K562 (cell line): ENCODE results near the gene EZH1. TPM values are rescaled to one million over a fixed set of nuclear protein-coding genes. Genes with fewer than 3 reads are reported as not detected.
A peak's percentile ranks its signal among the peaks of the same experiment; 100 is the strongest.

Experiments used
- CCNT2 ChIP-seq: IDR thresholded peaks from 2 replicates; pipeline ENCODE4 v1.6.1; 2011; ENCODE audit warnings: borderline replicate concordance, low read depth, mild to moderate bottlenecking, moderate library complexity, mixed read lengths, low read length; ENCODE audit not compliant: insufficient read length; ENCODE audit errors: extremely low read depth
- CTBP1 ChIP-seq: fragments of 450-650 bp; IDR thresholded peaks from 2 replicates; pipeline ENCODE4 v1.6.1; 2016; ENCODE audit warnings: borderline replicate concordance
- DIDO1 ChIP-seq: fragments of 450-650 bp; IDR thresholded peaks from 2 replicates; pipeline ENCODE4 v1.6.1; 2016; ENCODE audit warnings: low read depth, missing biosample characterization, missing genetic modification characterization
- FOXP1 ChIP-seq: sonication (generic); formaldehyde crosslinking; IDR thresholded peaks from 2 replicates; pipeline ENCODE4 v1.8.0; 2022; ENCODE audit warnings: mild to moderate bottlenecking, missing genetic modification reagents
- GABPB1 ChIP-seq: sonication (generic); formaldehyde crosslinking; IDR thresholded peaks from 2 replicates; pipeline ENCODE4 v1.8.0; 2022; ENCODE audit warnings: mild to moderate bottlenecking, missing genetic modification reagents
- GATAD2A ChIP-seq: fragments of 450-650 bp; IDR thresholded peaks from 2 replicates; pipeline ENCODE4 v1.6.1; 2017
- HIVEP1 ChIP-seq: fragments of 250-450 bp; sonication (Bioruptor Pico); IDR thresholded peaks from 2 replicates; pipeline ENCODE4 v1.4.0; 2020; ENCODE audit warnings: mild to moderate bottlenecking
- JUN ChIP-seq, 2 experiments: sonication (generic) in 1 of 2; formaldehyde crosslinking in 1 of 2; IDR thresholded peaks; 2 replicates each; pipeline versions ENCODE4 v1.6.1 to v1.8.0; 2012 to 2022; ENCODE audit warnings: borderline replicate concordance in 2 of 2, mild to moderate bottlenecking in 2 of 2, improper control_type of control experiment in 1 of 2, low read depth in 1 of 2, low read length in 1 of 2, missing genetic modification reagents in 1 of 2
- MEIS2 ChIP-seq: fragments of 450-650 bp; IDR thresholded peaks from 2 replicates; pipeline ENCODE4 v1.6.1; 2014; ENCODE audit warnings: mild to moderate bottlenecking; ENCODE audit not compliant: partially characterized antibody
- NFIX ChIP-seq: fragments of 250-450 bp; sonication (Bioruptor Pico); IDR thresholded peaks from 2 replicates; pipeline ENCODE4 v1.4.0; 2020; ENCODE audit warnings: low read depth, mild to moderate bottlenecking, moderate library complexity
- SAFB2 ChIP-seq: fragments of 200-400 bp; formaldehyde crosslinking; IDR thresholded peaks from 2 replicates; pipeline ENCODE4 v1.6.1; 2018; ENCODE audit warnings: borderline replicate concordance, low read length, low read depth, moderate library complexity; ENCODE audit not compliant: severe bottlenecking
- SIN3A ChIP-seq, 2 experiments: fragments of 150-350 bp in 1 of 2; IDR thresholded peaks; 2 replicates each; pipeline ENCODE4 v1.6.1; 2011 to 2016; ENCODE audit warnings: borderline replicate concordance in 2 of 2, low read depth in 2 of 2, low read length in 2 of 2, mild to moderate bottlenecking in 2 of 2, moderate library complexity in 2 of 2; ENCODE audit not compliant: control insufficient read depth in 1 of 2
- SMAD2 ChIP-seq: fragments of 150-350 bp; IDR thresholded peaks from 2 replicates; pipeline ENCODE4 v1.6.1; 2014; ENCODE audit warnings: low read depth, mild to moderate bottlenecking, low read length
- SP1 ChIP-seq: sonication (generic); formaldehyde crosslinking; IDR thresholded peaks from 2 replicates; pipeline ENCODE4 v1.8.1; 2022; ENCODE audit warnings: mild to moderate bottlenecking, missing genetic modification reagents
- THAP7 ChIP-seq: fragments of 250-450 bp; sonication (Bioruptor Pico); IDR thresholded peaks from 2 replicates; pipeline ENCODE4 v1.5.0; 2021
- TOE1 ChIP-seq, 2 experiments: fragments of 450-650 bp in 1 of 2; sonication (generic) in 1 of 2; formaldehyde crosslinking in 1 of 2; IDR thresholded peaks; 2 replicates each; pipeline versions ENCODE4 v1.7.1 to v1.8.0; 2016 to 2022; ENCODE audit warnings: borderline replicate concordance in 2 of 2, mild to moderate bottlenecking in 2 of 2, antibody characterized with exemption in 1 of 2, inconsistent platforms in 1 of 2, low read depth in 1 of 2, missing genetic modification reagents in 1 of 2, moderate library complexity in 1 of 2
- ZBED1 ChIP-seq: IDR thresholded peaks from 2 replicates; pipeline ENCODE4 v1.6.1; 2014
- ZNF274 ChIP-seq: IDR thresholded peaks from 2 replicates; pipeline ENCODE4 v1.6.1; 2011; ENCODE audit warnings: low read depth, mild to moderate bottlenecking, low read length, moderate library complexity, borderline replicate concordance
- ZNF395 ChIP-seq: fragments of 200-800 bp; sonication (Bioruptor generic); IDR thresholded peaks from 2 replicates; pipeline ENCODE4 v1.6.1; 2017; ENCODE audit warnings: missing genetic modification characterization, missing compliant biosample characterization
- polyA plus RNA-seq, 8 experiments: library from polyadenylated mRNA; depleted of rRNA in 4 of 8; stranded (reverse) in 5 of 8; unstranded in 3 of 8; fragments of >200 nt; fragmentation: Nextera tagmentation in 2 of 8; fragmentation: Illumina TruSeq in 1 of 8; extraction: Ambion mirVana in 2 of 8; extraction: Trizol in 1 of 8; gene quantifications; 2 replicates each; pipeline versions ENCODE4 v1.2.1 to v1.2.3, GENCODE V29; 2011 to 2014; ENCODE audit warnings: inconsistent platforms in 1 of 8, missing spikeins in 1 of 8
- total RNA-seq, 7 experiments: library from RNA; depleted of rRNA in 6 of 7; stranded (reverse); fragments of >200 nt in 6 of 7; fragmentation: Illumina TruSeq in 2 of 7; extraction: Trizol in 2 of 7; gene quantifications; 2 replicates each; pipeline versions ENCODE4 v1.2.1 to v1.2.3, GENCODE V29; 2011 to 2021; ENCODE audit warnings: low replicate concordance in 1 of 7
- TF ChIP-seq, protein P1 (sequence below): fragments of 250-450 bp; sonication (Bioruptor Pico); IDR thresholded peaks from 2 replicates; pipeline ENCODE4 v1.4.0; 2020; ENCODE audit warnings: mild to moderate bottlenecking, moderate library complexity

Gene EZH1
- total and polyA plus RNA-seq, 9 of the 15 experiments (the other 6 are each of a cell fraction or from before 2014, with no cell fraction given), result 8.6 to 40.8 (median 22.9) TPM

DNA sequence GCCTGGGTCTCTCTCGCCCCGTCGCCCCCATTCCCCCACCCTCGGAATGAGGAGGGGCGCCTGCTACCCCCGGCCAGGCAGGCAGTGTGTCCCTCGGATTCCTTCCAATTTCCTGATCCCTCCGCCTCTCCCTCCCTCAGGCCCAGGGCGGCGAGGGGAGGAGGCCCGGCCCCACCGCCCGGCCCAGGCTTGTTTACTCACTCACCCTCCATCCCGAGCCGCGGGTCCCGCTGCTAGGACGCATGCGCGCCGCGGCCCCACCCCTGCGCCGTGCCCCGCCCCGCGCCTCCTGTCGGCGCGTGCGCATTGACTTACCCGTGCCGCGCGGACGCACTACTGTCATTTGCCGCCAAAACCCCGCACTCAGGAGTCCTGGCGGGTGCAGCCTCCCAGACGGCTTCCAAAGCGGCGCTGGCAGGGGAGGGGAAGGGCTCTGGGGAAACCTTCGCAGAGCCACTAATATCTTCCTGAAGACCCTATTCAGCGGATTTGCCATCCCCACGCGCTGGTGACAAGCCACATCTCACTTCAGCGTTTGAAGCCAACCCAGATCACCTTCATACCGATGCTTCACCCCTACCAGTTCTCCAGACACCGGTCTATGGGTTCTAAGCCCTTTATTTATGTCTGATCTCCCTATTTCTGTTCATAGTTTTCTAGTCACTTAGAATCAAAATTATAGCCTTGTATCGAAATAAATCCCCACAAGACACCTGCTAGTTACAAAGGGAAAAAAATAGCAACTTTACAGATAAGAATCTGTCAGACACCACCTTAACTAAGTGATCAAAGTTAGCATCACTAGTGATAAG is at the start of gene EZH1 (continued):
- TF ChIP-seq CCNT2 (peak; percentile 62), GABPB1 (CRISPR knock-in tag) (peak; percentile 17; the same call in 1 of the 2 replicates), SP1 (CRISPR knock-in tag) (peak; percentile 20; the same call in 1 of the 2 replicates), CTBP1 (peak; percentile 79), HIVEP1 (no peak), DIDO1 (tag) (no peak), THAP7 (CRISPR knock-in tag) (no peak), MEIS2 (peak; percentile 88), NFIX (no peak), JUN (IDR thresholded peaks at IDR 0.05; ENCODE audit: borderline replicate concordance, low read depth, low read length) (no peak), JUN (CRISPR knock-in tag; IDR thresholded peaks at IDR 0.05; ENCODE audit: borderline replicate concordance) (0 out of 2 replicates have a peak, but pooled peaks have one; percentile 57), GATAD2A (0 out of 2 replicates have a peak, but pooled peaks have one; percentile 53), TOE1 (IDR thresholded peaks at IDR 0.05; ENCODE audit: borderline replicate concordance) (0 out of 2 replicates have a peak, but pooled peaks have one; percentile 54), TOE1 (CRISPR knock-in tag; IDR thresholded peaks at IDR 0.05; ENCODE audit: borderline replicate concordance, low read depth) (no peak), SIN3A (IDR thresholded peaks at IDR 0.05; ENCODE audit: borderline replicate concordance in 2 of 2, control insufficient read depth in 1 of 2, low read depth in 2 of 2, low read length in 2 of 2) (peak in 1 of 2 experiments; percentile 33; a peak in 1 of 4 replicates), FOXP1 (peak; percentile 95), ZBED1 (0 out of 2 replicates have a peak, but pooled peaks have one; percentile 49), SAFB2 (no peak), ZNF395 (CRISPR knock-in tag) (peak; percentile 82; the same call in 1 of the 2 replicates), SMAD2 (no peak), ZNF274 (no peak)
- TF ChIP-seq, protein P1, sequence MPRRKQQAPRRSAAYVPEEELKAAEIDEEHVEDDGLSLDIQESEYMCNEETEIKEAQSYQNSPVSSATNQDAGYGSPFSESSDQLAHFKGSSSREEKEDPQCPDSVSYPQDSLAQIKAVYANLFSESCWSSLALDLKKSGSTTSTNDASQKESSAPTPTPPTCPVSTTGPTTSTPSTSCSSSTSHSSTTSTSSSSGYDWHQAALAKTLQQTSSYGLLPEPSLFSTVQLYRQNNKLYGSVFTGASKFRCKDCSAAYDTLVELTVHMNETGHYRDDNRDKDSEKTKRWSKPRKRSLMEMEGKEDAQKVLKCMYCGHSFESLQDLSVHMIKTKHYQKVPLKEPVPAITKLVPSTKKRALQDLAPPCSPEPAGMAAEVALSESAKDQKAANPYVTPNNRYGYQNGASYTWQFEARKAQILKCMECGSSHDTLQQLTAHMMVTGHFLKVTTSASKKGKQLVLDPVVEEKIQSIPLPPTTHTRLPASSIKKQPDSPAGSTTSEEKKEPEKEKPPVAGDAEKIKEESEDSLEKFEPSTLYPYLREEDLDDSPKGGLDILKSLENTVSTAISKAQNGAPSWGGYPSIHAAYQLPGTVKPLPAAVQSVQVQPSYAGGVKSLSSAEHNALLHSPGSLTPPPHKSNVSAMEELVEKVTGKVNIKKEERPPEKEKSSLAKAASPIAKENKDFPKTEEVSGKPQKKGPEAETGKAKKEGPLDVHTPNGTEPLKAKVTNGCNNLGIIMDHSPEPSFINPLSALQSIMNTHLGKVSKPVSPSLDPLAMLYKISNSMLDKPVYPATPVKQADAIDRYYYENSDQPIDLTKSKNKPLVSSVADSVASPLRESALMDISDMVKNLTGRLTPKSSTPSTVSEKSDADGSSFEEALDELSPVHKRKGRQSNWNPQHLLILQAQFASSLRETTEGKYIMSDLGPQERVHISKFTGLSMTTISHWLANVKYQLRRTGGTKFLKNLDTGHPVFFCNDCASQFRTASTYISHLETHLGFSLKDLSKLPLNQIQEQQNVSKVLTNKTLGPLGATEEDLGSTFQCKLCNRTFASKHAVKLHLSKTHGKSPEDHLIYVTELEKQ (CRISPR knock-in tag), result peak; percentile 71; the same call in 1 of the 2 replicates
- TF ChIP-seq, all 486 proteins: peak for 96
